ENCODE data around the gene IFT81. TPM values are rescaled to one million over a fixed set of nuclear protein-coding genes. Genes with fewer than 3 reads are reported as not detected.
A peak's percentile ranks its signal among the peaks of the same experiment; 100 is the strongest.

Gene IFT81
- 1.9 TPM for total RNA-seq (2013)
- polyA plus RNA-seq (under 1 TPM; 0.39 to 0.97 (median 0.47) TPM), polyA minus RNA-seq (0.42 and 0.56 TPM in 2 replicates), total RNA-seq (0.85 to 9.7 (median 1.6) reads per million in 11 experiments)

GRCh38 chr12:110124269-110124995, at the start of gene IFT81:
Gene IFT81 (plus strand): TSS chr12:110124357. CDS start chr12:110127381, 3,024 bp downstream.
- peaks cover 0 to 6% (median 0%) of the 10 kb centered on the region in 7 donors for H3K9me3 Mint-ChIP-seq

More at GRCh38 chr12:110124269-110124995, at the start of gene IFT81:
- Histone ChIP-seq H3K4me3 (replicated peaks in 1 of 3; ENCODE audit: low read depth in 2 of 3, low read length in 3 of 3) (peak within 1 kb of the TSS; percentile 68 to 88 (median 75)), H3K4me2 (replicated peaks; ENCODE audit: extremely low read depth, low read length, poor library complexity, severe bottlenecking) (peak within 1 kb of the TSS; percentile 98), H3K27ac (ENCODE audit: low read depth in 1 of 2, low read length in 2 of 2) (peak within 1 kb of the TSS; percentile 4 to 80), H3K79me2 (ENCODE audit: insufficient read depth, low read length) (no peaks in the 10 kb centered on the region), H3K27me3 (ENCODE audit: control insufficient read depth in 2 of 2, insufficient read depth in 2 of 2, low read length in 2 of 2) (no peaks in the 10 kb centered on the region), H3K4me1 (ENCODE audit: control insufficient read depth in 1 of 2, insufficient read depth in 2 of 2, low read length in 2 of 2) (peaks cover 18 to 33% of the 10 kb centered on the region in 2 donors), H2AFZ (ENCODE audit: insufficient read depth, low read depth, low read length, poor library complexity, severe bottlenecking) (peak within 1 kb of the TSS; percentile 99), H3K36me3 (replicated peaks in 1 of 2; ENCODE audit: control insufficient read depth in 1 of 2, insufficient read depth in 2 of 2, low read length in 2 of 2) (no peaks in the 10 kb centered on the region), H3K9me3 (replicated peaks in 1 of 2; ENCODE audit: control insufficient read depth in 1 of 2, insufficient read depth in 1 of 2, low read length in 2 of 2) (no peaks in the 10 kb centered on the region), H4K20me1 (ENCODE audit: insufficient read depth, low read length) (no peaks in the 10 kb centered on the region), H3K9ac (ENCODE audit: insufficient read depth, low read length, poor library complexity, severe bottlenecking) (peak within 1 kb of the TSS; percentile 78)
- TF ChIP-seq CTCF (IDR thresholded peaks at IDR 0.05), result no peak
- H3K4me1 Mint-ChIP-seq, result peaks cover 23% of the 10 kb centered on the region
- H3K4me3 Mint-ChIP-seq, result peak within 1 kb of the TSS; percentile 94 to 96
- no peaks in the 10 kb centered on the region for H3K36me3 Mint-ChIP-seq
- WGBS (ENCODE audit: insufficient coverage), result under 1% methylated on average over 61 of the region's 61 CpGs
- intact Hi-C loops (cut with micrococcal nuclease), result loop anchor here (10.0 kb wide), 4 partner anchors 70 to 160 kb away; partner anchors contain the start of genes ATP2A2 (in 1 of the 2) and C12orf76 (in 1 of the 2)
- H3K27ac Mint-ChIP-seq, result peak within 1 kb of the TSS; percentile 86 to 98 (median 94)
- H3K27me3 Mint-ChIP-seq (ENCODE audit: low read depth in 3 of 3), result peaks cover 0 to 7% (median 0%) of the 10 kb centered on the region in 3 donors
- peak; percentile 89 to 94 (median 90) for DNase-seq

Measured in CD14-positive monocyte (primary cell).